ENCODE results near the gene SRSF8. TPM values are rescaled to one million over a fixed set of nuclear protein-coding genes. Genes with fewer than 3 reads are reported as not detected.

The SRSF8 gene
- polyA plus RNA-seq, 1 of the 3 experiments (the other 2 are of a cell fraction), result 25.4 TPM

- Histone ChIP-seq H3F3A (replicated peaks; ENCODE audit: insufficient read depth) (no peaks in the 10 kb centered on the region), H3K9ac (no peak overlapping the region), H3K4me1 (ENCODE audit: control insufficient read depth in 1 of 2, insufficient read depth in 2 of 2, low read depth in 1 of 2, low read length in 1 of 2) (peaks cover 0 to 7% of the 10 kb centered on the region in 2 experiments; a peak in 2 of 4 replicates), H3K4me2 (no peak overlapping the region), H3K4me3 (ENCODE audit: low read depth in 2 of 2, low read length in 1 of 2) (no peak overlapping the region), H3K27me3 (ENCODE audit: insufficient read depth) (no peaks in the 10 kb centered on the region), H2AFZ (ENCODE audit: low read depth) (no peak overlapping the region), H3K36me3 (replicated peaks in 1 of 2; ENCODE audit: control insufficient read depth in 1 of 2, insufficient read depth in 2 of 2, low read length in 1 of 2) (no peaks in the 10 kb centered on the region), H3K27ac (ENCODE audit: low read depth in 2 of 2, low read length in 1 of 2) (no peak overlapping the region), H3K9me2 (no peaks in the 10 kb centered on the region), H4K20me1 (ENCODE audit: insufficient read depth) (no peaks in the 10 kb centered on the region), H3K79me2 (ENCODE audit: insufficient read depth) (no peaks in the 10 kb centered on the region), H3K9me3 (no peaks in the 10 kb centered on the region)
- TF ChIP-seq CTCF (IDR thresholded peaks at IDR 0.05) (no peak), RAD21 (IDR thresholded peaks at IDR 0.05; ENCODE audit: low read length) (no peak), RFX5 (IDR thresholded peaks at IDR 0.05; ENCODE audit: low read length) (no peak), GATA2 (CRISPR knock-in tag; IDR thresholded peaks at IDR 0.05) (no peak), USF1 (IDR thresholded peaks at IDR 0.05; ENCODE audit: borderline replicate concordance, low read depth) (no peak), YY1 (IDR thresholded peaks at IDR 0.05; ENCODE audit: low read depth) (no peak), FOSL2 (IDR thresholded peaks at IDR 0.05; ENCODE audit: borderline replicate concordance, low read depth) (no peak), RCOR1 (IDR thresholded peaks at IDR 0.05; ENCODE audit: low read length) (no peak), USF2 (IDR thresholded peaks at IDR 0.05; ENCODE audit: borderline replicate concordance, low read depth, low read length) (no peak), MEF2A (IDR thresholded peaks at IDR 0.05; ENCODE audit: borderline replicate concordance, low read depth) (no peak), POLR2AphosphoS5 (IDR thresholded peaks at IDR 0.05; ENCODE audit: low read depth, low read length) (no peak), JUND (IDR thresholded peaks at IDR 0.05) (no peak)
- no peak for DNase-seq
- CTCF ChIA-PET, result interaction anchor here (0.6 to 1.2 kb wide), 5 partner anchors 9 to 566 kb away, joined by 3 to 4 read pairs (median 3); partner anchors contain the start of gene SRSF8
- WGBS (ENCODE audit: low lambda C conversion rate), result 78% methylated on average over 4 of the region's 4 CpGs
- POLR2A ChIA-PET, result no interaction called here
These were observed 14.7 kb downstream of the SRSF8 start for GRCh38 chr11:95081412-95081811.

GRCh38 chr11:95082576-95083001, 15.9 kb downstream of the SRSF8 start:
- Histone ChIP-seq H3K36me3 (replicated peaks in 1 of 2; ENCODE audit: control insufficient read depth in 1 of 2, insufficient read depth in 2 of 2, low read length in 1 of 2) (no peaks in the 10 kb centered on the region), H3K9me2 (no peaks in the 10 kb centered on the region), H3K9me3 (no peaks in the 10 kb centered on the region), H3K79me2 (ENCODE audit: insufficient read depth) (no peaks in the 10 kb centered on the region), H4K20me1 (ENCODE audit: insufficient read depth) (no peaks in the 10 kb centered on the region), H3K27ac (ENCODE audit: low read depth in 2 of 2, low read length in 1 of 2) (no peak overlapping the region), H3K4me3 (ENCODE audit: low read depth in 2 of 2, low read length in 1 of 2) (no peak overlapping the region), H3F3A (replicated peaks; ENCODE audit: insufficient read depth) (no peaks in the 10 kb centered on the region), H3K27me3 (ENCODE audit: insufficient read depth) (no peaks in the 10 kb centered on the region), H2AFZ (ENCODE audit: low read depth) (no peak overlapping the region), H3K4me1 (ENCODE audit: control insufficient read depth in 1 of 2, insufficient read depth in 2 of 2, low read depth in 1 of 2, low read length in 1 of 2) (peaks cover 0 to 7% of the 10 kb centered on the region in 2 experiments; a peak in 2 of 4 replicates), H3K4me2 (no peak overlapping the region), H3K9ac (no peak overlapping the region)
- POLR2A ChIA-PET, result no interaction called here
- WGBS (ENCODE audit: low lambda C conversion rate), result 67% methylated on average over 2 of the region's 2 CpGs
- DNase-seq, result no peak
- CTCF ChIA-PET, result no interaction called here
- no peak for TF ChIP-seq FOXJ3 (CRISPR knock-in tag; IDR thresholded peaks at IDR 0.05)
- TF ChIP-seq JUND (IDR thresholded peaks at IDR 0.05), result no peak
- TF ChIP-seq EZH2phosphoT487 (IDR thresholded peaks at IDR 0.05; ENCODE audit: borderline replicate concordance, low read depth), result no peak
- TF ChIP-seq GABPA (IDR thresholded peaks at IDR 0.05; ENCODE audit: low read depth), result no peak
- TF ChIP-seq FOXM1 (IDR thresholded peaks at IDR 0.05; ENCODE audit: low read depth), result no peak
- no peak for TF ChIP-seq YY1 (IDR thresholded peaks at IDR 0.05; ENCODE audit: low read depth)
- TF ChIP-seq ZBTB33 (IDR thresholded peaks at IDR 0.05; ENCODE audit: borderline replicate concordance, low read depth), result no peak
- TF ChIP-seq RFX5 (IDR thresholded peaks at IDR 0.05; ENCODE audit: low read length), result no peak
- no peak for TF ChIP-seq CTCF (IDR thresholded peaks at IDR 0.05)
- TF ChIP-seq GATA2 (CRISPR knock-in tag; IDR thresholded peaks at IDR 0.05), result no peak
- no peak for TF ChIP-seq MAX (IDR thresholded peaks at IDR 0.05; ENCODE audit: low read depth)
- TF ChIP-seq FOSL2 (IDR thresholded peaks at IDR 0.05; ENCODE audit: borderline replicate concordance, low read depth), result no peak
- TF ChIP-seq MXI1 (IDR thresholded peaks at IDR 0.05; ENCODE audit: low read depth, low read length), result no peak

All from SK-N-SH (cell line).